ENCODE results near the gene HACD3.

HACD3 gene, protein sequence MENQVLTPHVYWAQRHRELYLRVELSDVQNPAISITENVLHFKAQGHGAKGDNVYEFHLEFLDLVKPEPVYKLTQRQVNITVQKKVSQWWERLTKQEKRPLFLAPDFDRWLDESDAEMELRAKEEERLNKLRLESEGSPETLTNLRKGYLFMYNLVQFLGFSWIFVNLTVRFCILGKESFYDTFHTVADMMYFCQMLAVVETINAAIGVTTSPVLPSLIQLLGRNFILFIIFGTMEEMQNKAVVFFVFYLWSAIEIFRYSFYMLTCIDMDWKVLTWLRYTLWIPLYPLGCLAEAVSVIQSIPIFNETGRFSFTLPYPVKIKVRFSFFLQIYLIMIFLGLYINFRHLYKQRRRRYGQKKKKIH

DNA sequence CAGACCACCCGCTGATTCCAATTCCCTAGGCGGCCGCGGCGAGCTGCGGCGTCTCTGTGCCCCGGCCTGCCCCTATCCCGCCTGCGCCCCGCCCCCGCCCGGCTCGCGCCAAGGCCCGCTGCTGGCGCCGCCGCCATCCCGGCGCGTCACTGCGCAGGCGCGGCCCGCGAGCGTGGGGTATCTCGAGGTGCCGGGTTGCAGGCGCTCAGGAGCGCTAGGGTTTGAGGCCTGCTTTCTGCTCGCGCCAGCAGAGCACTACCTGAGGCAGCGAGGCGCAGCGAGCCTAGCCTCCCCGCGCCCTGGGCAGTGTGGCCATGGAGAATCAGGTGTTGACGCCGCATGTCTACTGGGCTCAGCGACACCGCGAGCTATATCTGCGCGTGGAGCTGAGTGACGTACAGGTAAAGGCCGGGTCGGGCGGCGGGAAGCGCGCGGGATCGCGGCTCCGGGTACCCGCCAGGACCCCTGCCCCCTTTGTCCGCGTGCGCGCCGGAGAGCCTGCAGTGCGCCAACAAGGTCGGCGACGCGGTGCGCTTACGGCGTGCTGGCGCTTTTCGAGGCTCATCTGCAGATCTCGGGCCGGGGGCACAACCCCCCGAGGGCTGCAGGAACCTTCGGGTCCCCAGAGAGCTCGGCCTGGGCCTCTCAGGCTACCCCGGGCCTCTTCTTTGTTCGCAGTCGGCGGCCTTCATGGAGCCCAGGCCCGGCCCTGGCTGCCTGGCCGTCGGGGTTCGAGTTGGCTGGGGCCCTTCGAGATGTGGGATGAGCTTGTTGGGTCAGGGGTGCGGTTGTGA lies at the start of gene HACD3:
Gene HACD3 (plus strand): TSS at position 146 of the 794 bp plus-strand sequence. CDS start 169 bp downstream, at position 315.
- DNase-seq (ENCODE audit: low read depth in 3 of 3) = peak; percentile 82 to 94 (median 84)

DNA sequence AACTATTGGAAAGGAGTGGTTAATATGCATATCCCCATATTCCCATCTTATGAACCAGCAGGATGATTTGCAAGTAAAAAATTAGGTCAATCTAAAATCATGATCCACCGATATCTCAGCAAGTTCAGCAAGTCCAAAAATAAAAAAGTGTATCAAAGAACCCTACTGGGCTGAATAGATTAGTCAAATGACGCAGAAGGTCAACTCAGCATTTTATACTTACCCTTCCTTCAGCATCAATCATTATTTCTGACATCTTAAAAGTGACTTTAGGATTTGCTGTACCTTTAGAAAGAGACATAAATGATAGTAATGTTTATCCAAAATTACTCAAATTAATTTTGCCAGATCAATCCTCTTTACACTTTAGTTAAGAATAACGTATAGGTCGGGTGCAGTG lies 45.4 kb upstream of the HACD3 start:
- no peak for DNase-seq (ENCODE audit: low read depth in 3 of 3)

DNA sequence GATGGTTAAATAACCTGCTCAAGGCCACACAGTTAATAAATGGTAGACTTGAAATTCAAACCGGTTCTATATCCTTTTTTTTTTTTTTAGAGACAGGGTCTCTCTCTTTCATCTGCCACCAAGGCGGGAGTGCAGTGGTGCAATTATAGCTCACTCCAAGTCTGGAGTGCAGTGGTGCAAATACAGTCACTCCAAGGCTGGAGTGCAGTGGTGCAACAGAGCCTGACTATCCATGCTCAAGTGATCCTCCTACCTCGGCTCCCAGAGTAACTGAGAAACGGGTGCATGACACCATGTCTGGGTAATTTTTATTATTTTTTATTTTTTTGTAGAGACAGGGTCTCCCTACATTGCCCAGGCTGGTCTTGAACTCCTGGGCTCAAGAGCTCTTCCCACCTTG lies 36.2 kb upstream of the HACD3 start:
- DNase-seq (ENCODE audit: low read depth in 3 of 3) = no peak

DNA sequence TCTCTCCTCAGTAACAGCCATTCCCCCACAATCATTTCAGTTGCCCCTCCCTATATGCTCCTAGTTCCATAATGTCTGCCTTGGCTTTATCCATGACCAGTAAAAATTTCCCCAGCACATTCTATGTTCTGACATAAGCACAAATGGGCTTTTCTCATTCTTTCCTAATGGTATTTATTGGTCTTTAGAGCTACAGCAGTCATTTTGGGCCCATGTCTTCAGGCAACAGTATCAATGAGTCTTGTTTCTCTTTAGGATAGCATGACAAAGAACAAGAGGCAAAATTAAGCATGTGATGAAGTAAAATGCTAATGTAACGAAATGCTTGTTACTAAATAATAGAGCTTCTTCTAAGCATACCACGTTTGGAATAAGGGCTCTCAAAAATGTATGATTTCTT lies 20.9 kb upstream of the HACD3 start:
- DNase-seq (ENCODE audit: low read depth in 3 of 3) = no peak

DNA sequence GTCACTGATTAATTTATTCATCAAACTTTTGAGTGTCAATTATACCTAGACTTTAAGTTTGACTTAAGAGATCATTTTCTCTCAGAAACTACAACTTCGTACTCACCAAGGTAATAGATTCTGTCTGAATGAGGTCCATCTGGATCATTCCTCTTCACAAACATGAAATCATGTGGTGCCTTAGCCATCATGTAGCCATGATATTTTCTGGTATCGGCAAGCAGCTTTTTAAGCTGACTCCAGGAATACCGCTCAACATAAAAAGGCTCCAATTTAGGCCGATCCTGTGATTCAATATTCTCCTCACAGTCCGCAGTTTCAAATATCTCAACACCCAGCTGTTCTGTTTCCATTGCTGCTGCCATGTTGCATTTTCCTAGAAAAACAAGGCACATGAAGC lies 18.1 kb upstream of the HACD3 start:
- DNase-seq (ENCODE audit: low read depth in 3 of 3) = no peak

DNA sequence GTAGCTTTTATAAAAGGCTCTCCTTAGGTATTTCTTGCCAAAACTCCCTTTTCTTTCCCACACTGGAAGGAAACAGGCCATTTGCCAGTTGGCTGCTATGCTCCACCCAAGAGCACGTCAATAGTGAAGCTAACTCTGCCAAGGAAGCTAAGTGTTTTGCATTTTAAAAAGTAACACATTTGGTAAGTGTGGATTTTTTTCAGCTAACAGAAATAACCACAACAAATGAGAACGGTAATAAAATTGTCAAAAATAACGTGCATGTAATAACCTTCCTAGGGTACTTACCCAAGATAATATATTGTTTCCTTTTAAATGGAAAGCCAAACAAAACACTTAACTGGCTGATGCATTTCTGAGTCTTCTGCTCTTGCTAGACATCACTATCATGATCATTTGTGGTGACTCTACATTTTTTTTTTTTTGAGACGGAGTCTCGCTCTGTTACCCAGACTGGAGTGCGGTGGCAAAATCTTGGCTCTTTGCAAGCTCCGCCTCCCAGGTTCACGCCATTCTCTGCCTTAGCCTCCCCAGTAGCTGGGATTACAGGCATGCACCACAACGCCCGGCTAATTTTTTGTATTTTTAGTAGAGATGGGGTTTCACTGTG lies 17.4 kb upstream of the HACD3 start:
- no peak for DNase-seq (ENCODE audit: low read depth in 3 of 3)

DNA sequence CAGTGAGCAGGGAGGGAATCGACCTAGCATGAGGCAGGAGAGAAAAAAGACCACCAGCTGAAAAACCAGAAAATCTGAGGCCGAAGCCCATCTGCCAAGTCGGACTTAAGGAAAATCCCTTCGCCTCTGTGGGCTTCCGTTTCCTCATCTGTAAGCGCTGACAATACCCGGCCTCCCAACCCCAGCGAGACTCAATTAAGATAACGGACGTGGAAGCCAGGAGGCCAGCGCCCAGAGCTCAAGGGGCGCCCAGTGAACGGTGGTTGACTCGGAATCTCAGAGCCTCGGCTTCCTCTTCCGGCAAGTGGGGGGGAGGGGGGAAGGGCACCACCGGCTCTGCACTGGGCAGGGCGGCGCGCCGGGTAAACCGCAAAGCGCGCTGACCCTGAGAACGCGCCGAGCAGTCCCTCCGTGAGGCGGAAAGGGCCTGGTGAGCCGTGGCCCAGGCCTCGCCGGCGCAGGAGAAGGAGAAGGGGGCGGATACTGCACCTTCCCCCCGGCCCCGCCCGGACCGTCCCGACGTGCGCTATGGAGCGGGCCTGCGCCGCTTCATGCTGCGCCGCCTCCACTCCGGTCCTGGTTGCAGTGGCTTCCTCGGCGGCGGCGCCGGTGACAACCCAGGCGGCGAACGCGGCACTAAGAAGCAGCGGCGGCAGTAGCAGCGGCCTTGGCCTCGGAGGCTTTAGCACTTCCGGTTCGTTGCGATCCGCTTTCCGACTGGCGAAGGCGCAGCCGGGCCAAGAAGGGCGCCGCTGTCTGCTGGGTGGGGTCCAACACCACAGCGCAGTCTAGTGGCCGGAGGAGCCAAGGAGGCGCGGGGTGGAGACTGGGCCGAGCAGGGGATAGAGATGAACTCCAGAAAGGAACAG lies 13.0 kb upstream of the HACD3 start, which contains the start of gene DPP8:
Gene DPP8 (minus strand): TSS at position 693 of the 869 bp plus-strand sequence. CDS start 5,136 bp downstream, outside the sequence.
- DNase-seq (ENCODE audit: low read depth in 3 of 3) = peak; percentile 87 to 92 (median 89)

DNA sequence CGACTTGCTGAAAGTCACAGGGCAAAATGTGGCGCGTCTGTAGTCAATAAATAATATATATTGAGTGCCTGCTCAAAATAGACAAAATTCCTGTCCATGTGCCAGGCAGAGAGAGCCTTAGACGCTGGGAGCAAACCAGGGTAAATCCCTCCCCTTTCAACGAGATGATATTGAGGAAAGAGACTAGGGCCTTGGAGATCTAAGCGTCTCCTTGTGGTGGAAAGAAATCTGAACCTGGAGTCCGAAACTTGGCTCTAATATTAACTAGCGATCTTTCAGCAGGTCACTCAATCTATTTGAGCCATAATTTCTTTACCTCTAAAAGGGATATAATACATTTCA lies 12.4 kb upstream of the HACD3 start:
- DNase-seq (ENCODE audit: low read depth in 3 of 3) = no peak

DNA sequence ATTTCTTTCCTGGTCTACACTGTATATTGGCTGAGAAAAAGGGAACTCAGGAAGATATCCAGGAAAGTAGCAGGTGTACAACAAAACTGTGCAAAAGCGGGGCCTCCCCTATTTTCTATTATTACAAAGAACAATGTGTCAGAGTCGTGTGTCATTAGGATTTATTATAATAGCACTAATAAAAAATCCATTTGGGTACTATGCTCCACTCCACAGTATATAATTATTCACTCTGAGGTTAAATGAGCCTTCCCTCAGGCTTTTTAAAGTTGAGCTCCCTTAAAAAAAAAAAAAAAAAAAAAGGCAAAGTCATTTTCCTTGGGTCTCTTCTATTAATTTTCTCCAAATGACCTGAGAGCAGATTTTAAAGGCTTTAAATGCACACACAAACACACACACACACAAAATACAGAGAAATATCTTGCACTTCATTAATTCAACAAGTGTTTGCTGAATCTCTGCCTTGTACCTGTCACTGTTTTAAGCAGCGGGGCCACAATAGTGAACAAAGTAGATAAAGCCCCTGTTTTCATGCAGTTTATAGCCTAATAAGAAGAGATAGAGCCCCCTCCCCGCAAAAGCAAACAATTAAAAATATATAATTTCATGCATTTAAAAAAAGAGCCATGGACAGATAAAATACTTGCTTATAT lies 11.5 kb upstream of the HACD3 start:
- no peak for DNase-seq (ENCODE audit: low read depth in 3 of 3)

DNA sequence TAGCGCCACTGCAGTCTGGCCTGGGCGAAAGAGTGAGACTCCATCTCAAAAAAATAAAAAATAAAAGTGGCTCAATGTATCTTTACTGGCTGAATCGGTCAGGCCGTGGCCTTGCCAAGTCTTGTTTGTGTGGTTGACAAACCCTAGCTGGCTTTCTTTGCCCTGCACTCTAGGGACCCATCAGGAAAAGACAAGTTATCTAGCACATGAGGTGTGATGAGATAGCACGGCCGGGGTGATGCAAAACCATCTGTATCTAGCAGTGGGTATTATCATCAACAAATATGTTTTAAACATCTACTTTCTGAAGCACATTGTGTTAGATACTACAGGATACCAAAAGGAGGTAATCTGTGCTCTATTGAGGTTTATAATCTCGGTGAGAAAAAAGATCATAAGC lies 8.9 kb upstream of the HACD3 start:
- DNase-seq (ENCODE audit: low read depth in 3 of 3) = no peak

DNA sequence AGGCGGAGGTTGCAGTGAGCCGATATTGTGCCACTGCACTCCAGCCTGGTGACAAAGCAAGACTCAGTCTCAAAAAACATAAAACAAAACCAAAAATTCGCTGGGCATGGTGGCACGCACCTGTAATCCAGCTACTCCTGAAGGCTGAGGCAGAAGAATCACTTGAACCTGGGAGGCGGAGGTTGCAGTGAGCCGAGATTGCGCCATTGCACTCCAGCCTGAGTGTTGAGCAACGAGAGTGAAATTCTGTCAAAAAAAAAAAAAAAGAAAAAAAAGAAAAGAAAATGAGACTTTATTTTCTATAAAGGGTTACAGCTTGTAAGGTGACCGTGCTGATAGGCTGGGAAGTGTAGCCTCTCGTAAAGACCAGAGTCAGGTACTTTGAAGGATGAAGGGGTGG lies 6.0 kb upstream of the HACD3 start:
- DNase-seq (ENCODE audit: low read depth in 3 of 3) = no peak

DNA sequence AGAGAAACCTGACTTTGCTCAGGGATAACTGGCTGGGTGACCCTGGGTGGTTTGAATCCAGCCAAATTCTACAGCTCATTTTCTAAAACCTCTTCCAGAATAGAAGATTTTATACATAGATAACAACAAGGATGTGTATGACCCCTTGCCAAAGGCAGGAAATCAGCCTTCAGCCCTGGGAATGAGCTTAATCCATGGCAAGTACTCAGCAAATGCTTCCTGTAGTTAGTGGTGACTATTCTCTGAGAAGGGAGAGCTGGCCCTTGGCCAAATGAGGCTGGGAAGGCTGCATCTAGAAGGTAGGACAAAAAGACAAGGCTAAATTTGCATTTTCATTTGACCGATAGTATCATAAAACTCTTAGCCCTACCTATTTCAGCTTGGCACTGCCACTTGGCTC lies 4.6 kb upstream of the HACD3 start:
- no peak for DNase-seq (ENCODE audit: low read depth in 3 of 3)

DNA sequence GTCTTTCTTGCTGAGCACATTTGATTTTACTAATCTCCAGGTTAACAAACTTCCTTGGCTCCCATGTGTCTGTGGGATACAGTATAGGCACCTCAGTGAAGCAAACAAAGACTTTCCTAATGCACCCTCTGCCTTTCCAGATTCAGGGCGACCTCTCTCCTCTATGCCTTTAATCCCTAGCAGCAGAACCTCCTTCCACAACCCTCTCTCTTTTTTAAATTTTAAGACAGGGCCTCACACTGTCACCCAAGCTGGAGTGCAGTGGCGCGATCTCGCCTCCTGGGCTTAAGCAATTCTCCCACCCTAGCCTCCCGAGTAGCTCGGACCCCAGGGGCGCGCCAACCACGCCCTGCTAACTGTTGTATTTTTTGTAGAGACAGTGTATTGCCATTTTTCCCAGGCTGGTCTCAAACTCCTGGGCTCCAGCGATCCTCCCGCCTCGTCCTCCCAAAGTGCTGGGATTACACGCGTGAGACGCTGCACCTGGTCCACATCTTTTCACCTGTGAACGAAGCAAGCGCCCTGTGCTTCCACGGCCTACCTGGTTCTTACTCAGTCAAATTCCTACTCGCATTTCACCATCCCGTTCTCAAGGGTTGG lies 1.7 kb upstream of the HACD3 start:
- no peak for DNase-seq (ENCODE audit: low read depth in 3 of 3)

DNA sequence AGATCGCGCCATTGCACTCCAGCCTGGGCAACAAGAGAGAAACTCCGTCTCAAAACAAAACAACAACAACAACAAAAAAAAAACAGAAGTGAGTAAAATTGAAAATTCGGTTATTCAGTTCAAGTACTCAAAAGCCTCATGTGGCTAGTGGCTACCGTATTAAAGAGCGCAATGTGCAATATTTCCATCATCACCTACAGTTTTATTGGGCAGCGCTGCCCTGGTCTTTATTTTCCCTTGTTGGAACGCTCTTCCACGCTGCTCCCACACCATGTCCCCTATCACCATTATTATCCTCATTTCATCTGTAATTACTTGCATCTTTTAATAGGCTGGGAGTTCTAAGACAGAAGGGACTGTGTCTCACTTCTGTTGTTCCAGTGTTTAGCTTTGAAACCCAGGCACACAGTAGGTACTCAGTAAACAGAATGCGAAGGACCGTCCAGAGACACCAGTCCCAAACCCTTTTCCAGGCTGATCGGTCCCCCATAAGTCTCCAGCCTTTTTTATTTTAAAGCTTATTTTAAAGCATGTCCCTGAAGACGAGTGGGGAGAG lies 423 bp upstream of the HACD3 start:
- no peak for DNase-seq (ENCODE audit: low read depth in 3 of 3)

DNA sequence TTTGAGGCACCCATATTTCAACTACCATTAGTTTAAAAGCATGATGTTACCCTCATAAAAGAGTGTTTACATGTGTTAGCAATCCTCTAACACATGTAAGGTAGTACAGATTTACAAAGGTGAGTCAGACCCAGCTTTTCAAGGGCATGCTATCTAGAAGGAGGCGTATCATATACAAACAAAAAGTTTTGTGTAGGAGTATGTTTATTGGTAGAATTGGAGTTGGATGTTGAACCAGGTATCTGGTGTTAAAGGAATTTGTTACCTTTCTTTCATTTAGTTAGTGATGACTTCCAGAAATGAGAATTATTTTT lies 2.4 kb downstream of the HACD3 start:
- DNase-seq (ENCODE audit: low read depth in 3 of 3) = no peak

DNA sequence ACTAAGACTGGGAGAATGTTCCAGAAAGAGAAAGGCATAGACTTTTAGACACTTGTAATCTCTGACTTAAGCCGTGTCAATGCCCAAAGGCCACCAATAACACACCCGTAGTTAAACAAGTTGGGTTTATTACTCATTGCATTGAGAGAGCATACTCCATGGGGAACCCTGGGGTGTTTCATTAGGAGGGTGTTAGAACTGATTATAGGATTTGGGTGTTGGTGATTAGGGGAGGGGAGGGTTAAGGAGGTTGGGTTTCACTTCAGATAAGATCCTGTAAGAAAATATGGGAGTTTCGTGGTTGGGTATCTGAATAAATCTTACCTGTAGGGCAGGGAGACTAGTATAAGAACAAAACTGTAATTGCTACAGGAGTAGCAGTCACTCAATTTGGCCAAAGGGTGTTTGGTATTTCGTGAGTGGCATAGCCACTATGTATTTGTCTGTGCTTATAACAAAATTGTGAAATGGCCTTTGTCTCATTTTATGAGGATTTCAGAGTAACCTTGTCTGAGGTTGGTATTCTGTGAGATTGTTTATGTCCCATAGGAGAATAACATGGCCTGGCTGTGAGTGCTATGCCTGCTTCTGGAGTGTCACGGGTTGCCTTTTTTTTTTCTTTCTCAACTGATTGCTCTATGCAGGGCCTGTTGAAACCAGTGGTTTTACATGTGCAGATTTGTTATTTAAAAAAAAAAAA lies 2.9 kb downstream of the HACD3 start:
- no peak for DNase-seq (ENCODE audit: low read depth in 3 of 3)

DNA sequence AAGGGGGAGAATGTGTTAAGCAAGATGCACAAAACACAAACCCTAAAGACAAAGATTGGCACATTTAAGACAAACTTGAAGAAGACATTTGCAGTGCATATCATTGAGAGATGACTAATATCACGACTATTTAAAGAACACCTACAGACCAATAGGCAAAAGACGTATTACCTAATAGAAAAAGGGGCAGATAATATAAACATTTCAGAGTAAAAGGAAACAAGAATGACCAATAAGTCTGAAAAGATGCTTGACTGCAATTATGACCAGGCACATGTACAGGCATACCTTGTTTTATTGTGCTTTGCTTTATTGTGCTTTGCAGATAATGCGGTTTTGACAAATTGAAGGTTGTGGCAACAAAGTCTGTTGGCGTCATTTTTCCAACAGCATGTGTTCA lies 4.9 kb downstream of the HACD3 start:
- DNase-seq (ENCODE audit: low read depth in 3 of 3) = no peak

DNA sequence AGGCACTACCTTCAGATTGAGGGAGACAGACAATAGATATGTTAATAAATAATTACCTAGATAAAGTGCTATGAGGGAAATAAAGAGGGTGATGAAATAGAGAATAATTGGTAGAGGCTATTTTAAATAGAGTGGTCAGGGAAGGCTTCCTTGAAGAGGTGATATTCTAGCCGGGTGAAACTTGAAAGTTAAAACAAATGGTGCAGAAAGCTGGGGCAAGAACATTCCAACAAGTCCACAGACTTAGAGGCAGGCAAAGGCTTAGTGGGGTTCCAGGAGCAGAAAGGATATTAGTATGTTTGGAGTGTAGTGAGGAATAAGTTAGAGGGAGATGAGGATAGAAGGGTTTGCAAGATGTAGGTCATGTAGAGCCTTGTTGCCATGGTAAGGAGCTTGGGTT lies 10.1 kb downstream of the HACD3 start:
- no peak for DNase-seq (ENCODE audit: low read depth in 3 of 3)

DNA sequence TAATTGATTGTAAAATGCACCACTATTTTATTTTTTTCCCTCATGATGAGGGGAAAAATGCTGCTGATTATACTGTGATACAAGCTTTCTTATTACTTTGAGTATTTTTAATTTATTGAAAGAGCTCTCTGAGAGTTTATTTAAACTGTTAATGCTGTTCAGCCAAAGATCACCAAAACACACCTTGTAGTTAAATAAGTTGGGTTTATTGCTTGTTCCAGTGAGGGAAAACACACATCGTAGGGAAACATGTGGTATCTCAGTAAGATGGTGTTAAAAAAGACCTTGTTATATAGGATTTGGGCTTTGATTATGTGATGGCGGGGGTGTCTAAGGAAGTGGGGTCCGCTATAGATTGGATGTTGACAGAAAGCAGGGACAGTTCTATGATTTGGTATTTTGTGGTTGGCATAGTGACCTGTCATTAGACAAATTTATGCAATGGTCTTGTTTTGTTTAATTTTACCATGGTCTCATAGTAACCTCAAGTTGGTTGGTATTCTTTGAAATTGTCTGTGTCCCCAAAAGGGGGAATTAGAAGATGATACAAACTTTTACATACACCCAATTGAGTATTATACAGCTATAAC lies 11.1 kb downstream of the HACD3 start:
- no peak for DNase-seq (ENCODE audit: low read depth in 3 of 3)

DNA sequence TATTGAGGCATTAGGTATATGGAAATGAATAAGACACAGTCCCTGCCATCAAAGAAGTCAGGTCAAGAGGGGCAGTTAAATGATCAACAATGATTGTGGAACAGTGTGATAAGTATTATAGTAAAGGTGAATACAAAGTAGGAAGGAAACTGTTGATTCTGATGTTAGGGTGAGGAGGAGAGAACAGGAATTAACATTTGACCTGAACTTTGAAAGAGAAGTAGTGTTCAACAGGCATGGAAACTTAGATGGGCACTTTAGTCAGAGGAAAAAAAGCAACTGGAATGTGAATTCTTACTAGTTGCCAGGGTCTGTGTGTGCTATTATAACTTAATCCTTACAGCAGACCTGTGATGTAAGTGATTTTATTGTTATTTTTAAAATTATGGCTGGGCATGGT lies 17.6 kb downstream of the HACD3 start:
- DNase-seq (ENCODE audit: low read depth in 3 of 3) = no peak
